T-helper 17 cell (primary cell): ENCODE measurements around the gene HCST. TPM values are rescaled to one million over a fixed set of nuclear protein-coding genes. Genes with fewer than 3 reads are reported as not detected.
"Not testable (repeated sequence)": the region's sequence is repeated elsewhere in the genome, so short reads cannot be mapped to it uniquely, and the experiment has no call there.

Source experiments
- ATAC-seq: fragments of 150-1000 bp; cut with Tn5 transposase; 2 replicates; pipeline ENCODE4 v1.10.0; 2021; ENCODE audit warnings: mild to moderate bottlenecking, moderate library complexity
- DNase-seq, 3 donors: peaks; one replicate each; pipeline versions ENCODE4 v3.0.0 to v3.0.0-alpha.2; 2020 to 2021
- H3K9me3 ChIP-seq: one replicate; pipeline ENCODE4 v1.7.0; 2013; ENCODE audit warnings: low read length, mild to moderate bottlenecking; ENCODE audit not compliant: control insufficient read depth, poor library complexity, severe bottlenecking
- H3K27ac Mint-ChIP-seq: one replicate; pipeline ENCODE4 v1.8.0; 2022; ENCODE audit warnings: mild to moderate bottlenecking, moderate library complexity, mixed read lengths
- H3K27me3 Mint-ChIP-seq: one replicate; pipeline ENCODE4 v1.8.0; 2022; ENCODE audit warnings: mixed read lengths
- H3K36me3 Mint-ChIP-seq: one replicate; pipeline ENCODE4 v1.8.0; 2022; ENCODE audit warnings: low read depth, mixed read lengths
- H3K4me1 Mint-ChIP-seq: one replicate; pipeline ENCODE4 v1.8.0; 2022; ENCODE audit warnings: mild to moderate bottlenecking, mixed read lengths
- H3K4me3 Mint-ChIP-seq: one replicate; pipeline ENCODE4 v1.8.0; 2022; ENCODE audit warnings: mild to moderate bottlenecking, moderate library complexity, mixed read lengths
- total RNA-seq, 4 donors: library from RNA in 2 of 4; stranded (reverse) in 2 of 4; gene quantifications; one replicate each; pipeline ENCODE4 v1.2.3 and lab custom pipeline; 2022 to 2026

The HCST gene
- total RNA-seq, 2 donors from 2014 or later: 63.0 to 73.7 TPM

- Mint-ChIP-seq H3K27ac (no peak overlapping the region), H3K4me3 (no peak overlapping the region), H3K27me3 (no peaks in the 10 kb centered on the region), H3K4me1 (peaks cover 5% of the 10 kb centered on the region), H3K36me3 (peaks cover 9% of the 10 kb centered on the region)
- H3K9me3 ChIP-seq: no peaks in the 10 kb centered on the region
- DNase-seq (no peak), ATAC-seq (no peak)
Measured at GRCh38 chr19:35888398-35888797, 13.9 kb upstream of the HCST start.

DNA sequence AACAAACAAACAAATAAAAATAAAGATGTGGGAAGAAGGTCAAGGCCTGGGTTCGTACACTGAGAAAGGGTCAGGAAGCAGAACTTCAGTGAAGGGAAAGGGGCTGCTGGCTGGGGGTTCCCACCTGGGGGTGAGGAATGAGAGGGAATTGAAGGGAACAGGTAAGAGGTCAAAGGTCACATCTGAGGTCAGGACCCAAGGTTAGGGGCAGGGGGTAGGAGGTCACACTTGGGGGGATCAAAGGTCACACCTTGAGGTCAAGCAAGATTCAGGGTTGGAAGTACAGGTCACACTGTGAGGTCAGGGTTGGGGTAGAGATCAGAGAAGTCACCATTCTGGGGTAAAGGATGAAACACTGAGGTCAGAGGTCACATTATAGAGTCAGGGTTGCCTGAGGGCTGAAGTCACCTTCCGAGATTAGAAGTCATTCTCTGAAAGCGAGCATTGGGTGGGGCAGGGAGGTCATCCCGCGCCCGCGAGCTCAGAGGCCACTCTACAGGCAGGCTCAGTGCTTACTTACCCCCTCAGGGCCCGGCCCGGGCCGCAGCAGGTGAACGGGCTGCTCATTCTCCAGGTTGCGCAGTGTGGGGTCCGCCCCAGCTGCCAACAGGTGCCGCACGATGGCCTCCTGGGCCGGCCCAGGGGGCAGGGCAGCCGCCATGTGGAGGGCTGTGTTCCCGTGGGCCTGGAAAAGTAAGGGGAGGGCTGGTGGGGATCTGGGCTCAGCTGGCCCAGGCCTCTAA, 12.8 kb upstream of the HCST start:
- H3K36me3 Mint-ChIP-seq: peaks cover 9% of the 10 kb centered on the region

DNA sequence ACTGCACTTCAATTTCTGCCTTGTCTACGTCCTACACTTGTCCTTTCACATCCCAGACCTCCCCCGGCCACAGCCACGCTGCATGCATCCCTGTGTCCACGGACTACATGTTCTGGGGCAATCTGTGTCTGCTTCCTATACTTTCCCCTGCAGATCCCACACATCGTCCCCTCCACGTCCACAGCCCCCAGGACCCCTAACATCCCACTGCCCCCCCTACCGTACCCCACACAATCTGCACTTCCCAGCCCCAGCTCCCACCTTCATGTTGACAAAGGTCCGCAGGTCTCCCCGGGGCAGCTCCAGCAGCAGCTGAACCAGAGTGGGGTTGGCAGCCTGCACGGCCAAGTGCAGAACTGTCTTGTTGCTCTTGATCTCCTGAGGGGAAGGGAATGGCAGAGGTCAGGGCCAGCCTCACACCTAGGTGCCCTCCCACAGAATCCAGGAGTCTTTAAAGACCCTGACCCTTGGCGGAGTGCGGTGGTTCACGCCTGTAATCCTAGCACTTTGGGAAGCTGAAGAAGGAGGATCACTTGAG, 12.1 kb upstream of the HCST start:
- no peak for ATAC-seq

More for the DNA sequence above, 12.8 kb upstream of the HCST start:
- Mint-ChIP-seq H3K27ac (no peak overlapping the region), H3K27me3 (no peaks in the 10 kb centered on the region), H3K4me1 (peaks cover 7% of the 10 kb centered on the region), H3K4me3 (peak overlapping the region; percentile 33)
- no peaks in the 10 kb centered on the region for H3K9me3 ChIP-seq
- no peak for ATAC-seq
- DNase-seq: no peak

DNA sequence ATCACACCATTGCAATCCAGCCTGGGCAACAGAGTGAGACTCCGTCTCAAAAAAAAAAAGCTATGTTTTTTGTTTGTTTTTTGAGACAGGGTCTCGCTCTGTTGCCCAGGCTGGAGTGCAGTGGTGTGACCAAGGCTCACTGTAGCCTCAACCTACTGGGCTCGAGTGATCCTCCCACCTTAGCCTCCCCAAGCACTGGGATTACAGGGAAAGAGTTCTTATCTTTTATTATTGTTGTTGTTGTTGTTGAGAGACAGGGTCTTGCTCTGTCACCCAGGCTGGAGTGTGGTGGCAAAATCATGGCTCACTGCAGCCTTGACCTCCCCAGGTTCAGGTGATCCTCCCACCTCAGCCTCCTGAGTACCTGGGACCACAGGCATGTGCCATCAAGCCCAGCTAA, 10.5 kb upstream of the HCST start:
- H3K9me3 ChIP-seq, H3K27ac Mint-ChIP-seq, H3K4me3 Mint-ChIP-seq, DNase-seq, H3K27me3 Mint-ChIP-seq, H3K4me1 Mint-ChIP-seq, ATAC-seq: not testable (repeated sequence)
- peaks cover 12% of the 10 kb centered on the region for H3K36me3 Mint-ChIP-seq

More for the DNA sequence above, 12.1 kb upstream of the HCST start:
- Mint-ChIP-seq H3K4me1 (peaks cover 7% of the 10 kb centered on the region), H3K4me3 (no peak overlapping the region), H3K27ac (peak overlapping the region; percentile 19), H3K27me3 (no peaks in the 10 kb centered on the region), H3K36me3 (peaks cover 9% of the 10 kb centered on the region)
- DNase-seq: no peak
- H3K9me3 ChIP-seq: no peaks in the 10 kb centered on the region

- no peaks in the 10 kb centered on the region for H3K9me3 ChIP-seq
- Mint-ChIP-seq H3K4me3 (no peak overlapping the region), H3K36me3 (peaks cover 5% of the 10 kb centered on the region), H3K4me1 (peaks cover 10% of the 10 kb centered on the region), H3K27ac (no peak overlapping the region), H3K27me3 (no peaks in the 10 kb centered on the region)
- no peak for DNase-seq
- ATAC-seq: no peak
Measured at GRCh38 chr19:35894342-35894741, 8.0 kb upstream of the HCST start.

- H3K36me3 Mint-ChIP-seq: peaks cover 5% of the 10 kb centered on the region
Measured at GRCh38 chr19:35895911-35896642, 6.3 kb upstream of the HCST start.

DNA sequence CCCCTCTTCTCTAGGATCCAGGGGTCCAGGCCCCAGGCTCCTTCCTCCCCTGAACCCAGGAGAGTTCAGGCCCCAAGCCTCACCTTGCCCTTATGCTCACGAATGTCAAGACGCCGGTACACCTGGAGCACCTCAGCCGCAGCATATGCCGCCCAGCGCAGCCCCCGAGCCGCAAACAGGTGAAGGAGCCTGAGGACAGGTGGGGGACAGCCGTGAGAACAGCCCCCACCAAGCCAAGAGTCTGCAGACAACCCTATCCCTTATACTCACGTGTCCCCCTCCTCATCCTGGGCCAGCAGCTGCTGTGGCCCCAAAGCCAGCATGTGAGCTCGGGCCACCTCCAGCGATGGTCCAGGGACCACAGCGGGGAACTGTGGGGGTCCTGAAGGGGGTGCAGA, 5.7 kb upstream of the HCST start:
- no peak overlapping the region for H3K27ac Mint-ChIP-seq
- peaks cover 5% of the 10 kb centered on the region for H3K36me3 Mint-ChIP-seq
- H3K9me3 ChIP-seq: no peaks in the 10 kb centered on the region
- no peak for ATAC-seq
- DNase-seq: no peak
- no peaks in the 10 kb centered on the region for H3K27me3 Mint-ChIP-seq
- peaks cover 16% of the 10 kb centered on the region for H3K4me1 Mint-ChIP-seq
- peak overlapping the region; percentile 52 for H3K4me3 Mint-ChIP-seq

More at GRCh38 chr19:35895911-35896642, 6.3 kb upstream of the HCST start:
- no peak overlapping the region for H3K4me3 Mint-ChIP-seq
- no peak overlapping the region for H3K27ac Mint-ChIP-seq
- no peaks in the 10 kb centered on the region for H3K27me3 Mint-ChIP-seq
- no peak for DNase-seq
- no peaks in the 10 kb centered on the region for H3K9me3 ChIP-seq
- no peak for ATAC-seq
- H3K4me1 Mint-ChIP-seq: peaks cover 16% of the 10 kb centered on the region

GRCh38 chr19:35897706-35898451, 4.5 kb upstream of the HCST start:
- Mint-ChIP-seq H3K4me1 (peaks cover 28% of the 10 kb centered on the region), H3K27ac (peak overlapping the region; percentile 100), H3K36me3 (peaks cover 5% of the 10 kb centered on the region), H3K27me3 (no peaks in the 10 kb centered on the region), H3K4me3 (peak overlapping the region; percentile 98)
- ATAC-seq (no peak), DNase-seq (no peak)
- H3K9me3 ChIP-seq: no peaks in the 10 kb centered on the region

DNA sequence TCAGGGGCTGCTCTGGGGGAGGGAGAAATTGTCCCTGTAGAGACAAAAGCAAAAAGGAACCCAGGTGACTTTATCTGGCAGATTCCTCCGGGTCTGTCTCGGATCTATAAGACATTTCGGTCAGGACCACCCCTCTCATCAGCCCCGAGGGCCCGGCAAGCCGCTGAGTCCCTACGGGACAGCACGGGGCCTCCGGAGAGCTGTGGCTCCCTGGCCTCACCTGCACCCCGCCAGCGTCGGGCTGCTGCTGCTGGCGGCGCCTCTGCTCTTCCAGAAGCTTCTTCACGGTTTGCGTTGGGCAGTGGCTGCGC, 3.9 kb upstream of the HCST start:
- DNase-seq (no peak), ATAC-seq (no peak)
- H3K4me1 Mint-ChIP-seq: peaks cover 34% of the 10 kb centered on the region
- H3K27ac Mint-ChIP-seq: peak overlapping the region; percentile 100
- H3K36me3 Mint-ChIP-seq: peaks cover 3% of the 10 kb centered on the region
- no peaks in the 10 kb centered on the region for H3K9me3 ChIP-seq
- no peaks in the 10 kb centered on the region for H3K27me3 Mint-ChIP-seq
- peak overlapping the region; percentile 98 for H3K4me3 Mint-ChIP-seq

GRCh38 chr19:35899547-35900214, 2.6 kb upstream of the HCST start:
- Mint-ChIP-seq H3K36me3 (peaks cover 6% of the 10 kb centered on the region), H3K27ac (peak overlapping the region; percentile 100), H3K4me1 (peaks cover 42% of the 10 kb centered on the region), H3K27me3 (no peaks in the 10 kb centered on the region), H3K4me3 (peak overlapping the region; percentile 98)
- no peaks in the 10 kb centered on the region for H3K9me3 ChIP-seq
- DNase-seq (peak; percentile 77 to 84 (median 81)), ATAC-seq (peak; percentile 72)

DNA sequence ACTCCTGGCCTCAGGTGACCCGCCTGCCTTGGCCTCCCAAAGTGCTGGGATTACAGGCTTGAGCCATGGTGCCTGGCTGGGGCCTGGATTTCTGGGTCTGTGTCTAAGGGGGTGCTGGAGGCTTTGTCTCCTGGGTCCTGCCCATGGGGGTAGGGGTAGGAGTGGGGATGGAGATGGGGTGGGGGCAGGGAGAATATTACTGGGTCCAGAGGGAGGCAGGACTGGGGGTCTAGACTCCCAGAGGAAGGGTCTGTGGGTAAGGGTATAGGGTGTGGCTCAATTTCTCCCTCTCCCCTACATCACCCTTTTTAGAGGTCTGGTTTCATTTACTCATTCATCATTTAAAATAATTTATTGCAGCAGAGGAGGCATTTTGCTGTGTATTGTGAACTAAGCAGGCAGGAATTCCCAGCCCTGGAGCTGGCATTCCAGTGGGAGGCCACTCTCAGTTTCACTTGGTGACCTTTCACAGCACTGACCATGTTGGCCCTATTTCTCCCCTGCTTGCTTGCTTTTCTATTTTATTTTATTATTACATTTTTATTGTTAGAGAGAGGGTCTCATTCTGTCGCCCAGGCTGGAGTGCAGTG, 1.2 kb upstream of the HCST start:
- ATAC-seq: no peak
- H3K9me3 ChIP-seq: no peaks in the 10 kb centered on the region
- DNase-seq: no peak
- Mint-ChIP-seq H3K36me3 (peaks cover 3% of the 10 kb centered on the region), H3K4me1 (peaks cover 45% of the 10 kb centered on the region), H3K4me3 (peak overlapping the region; percentile 98), H3K27me3 (no peaks in the 10 kb centered on the region), H3K27ac (peak overlapping the region; percentile 100)

- no peaks in the 10 kb centered on the region for H3K9me3 ChIP-seq
- DNase-seq: no peak
- Mint-ChIP-seq H3K27me3 (no peaks in the 10 kb centered on the region), H3K4me1 (peaks cover 41% of the 10 kb centered on the region), H3K4me3 (peak overlapping the region; percentile 98), H3K36me3 (peaks cover 3% of the 10 kb centered on the region), H3K27ac (peak overlapping the region; percentile 100)
- ATAC-seq: no peak
Measured at GRCh38 chr19:35902870-35903475, 644 bp downstream of the HCST start.
